ENCODE data around the gene SSR1. TPM values are rescaled to one million over a fixed set of nuclear protein-coding genes. Genes with fewer than 3 reads are reported as not detected.

SSR1 gene
- total RNA-seq, 1 donor from 2014 or later, result 132 TPM

DNA sequence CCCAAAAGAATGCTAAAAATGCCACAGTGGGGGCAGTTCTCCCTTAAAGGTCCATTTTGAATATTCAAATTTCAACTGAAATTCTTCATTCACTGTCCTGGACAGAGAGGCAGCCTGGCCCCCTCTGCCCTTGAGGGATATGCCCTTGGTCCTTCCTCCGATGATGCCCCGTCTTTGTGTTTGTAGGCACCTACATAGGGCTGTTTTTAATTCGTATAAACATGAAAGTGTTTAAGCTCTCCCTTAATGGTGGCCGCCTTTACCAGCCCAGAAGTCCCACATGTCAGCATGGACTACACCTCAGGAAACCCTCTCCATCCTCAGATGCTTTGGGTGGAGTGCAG is 70.2 kb downstream of the SSR1 start:
- Mint-ChIP-seq H3K27ac (ENCODE audit: unreplicated experiment) (no peak overlapping the region), H3K9me3 (ENCODE audit: unreplicated experiment) (no peaks in the 10 kb centered on the region), H3K4me3 (ENCODE audit: unreplicated experiment) (no peak overlapping the region), H3K4me1 (ENCODE audit: unreplicated experiment) (peaks cover 13% of the 10 kb centered on the region), H3K36me3 (ENCODE audit: low read depth, unreplicated experiment) (peaks cover 14% of the 10 kb centered on the region), H3K27me3 (ENCODE audit: unreplicated experiment) (peaks cover 4% of the 10 kb centered on the region)
- DNase-seq (ENCODE audit: low spot score), result no peak
- TF ChIP-seq, protein P1, sequence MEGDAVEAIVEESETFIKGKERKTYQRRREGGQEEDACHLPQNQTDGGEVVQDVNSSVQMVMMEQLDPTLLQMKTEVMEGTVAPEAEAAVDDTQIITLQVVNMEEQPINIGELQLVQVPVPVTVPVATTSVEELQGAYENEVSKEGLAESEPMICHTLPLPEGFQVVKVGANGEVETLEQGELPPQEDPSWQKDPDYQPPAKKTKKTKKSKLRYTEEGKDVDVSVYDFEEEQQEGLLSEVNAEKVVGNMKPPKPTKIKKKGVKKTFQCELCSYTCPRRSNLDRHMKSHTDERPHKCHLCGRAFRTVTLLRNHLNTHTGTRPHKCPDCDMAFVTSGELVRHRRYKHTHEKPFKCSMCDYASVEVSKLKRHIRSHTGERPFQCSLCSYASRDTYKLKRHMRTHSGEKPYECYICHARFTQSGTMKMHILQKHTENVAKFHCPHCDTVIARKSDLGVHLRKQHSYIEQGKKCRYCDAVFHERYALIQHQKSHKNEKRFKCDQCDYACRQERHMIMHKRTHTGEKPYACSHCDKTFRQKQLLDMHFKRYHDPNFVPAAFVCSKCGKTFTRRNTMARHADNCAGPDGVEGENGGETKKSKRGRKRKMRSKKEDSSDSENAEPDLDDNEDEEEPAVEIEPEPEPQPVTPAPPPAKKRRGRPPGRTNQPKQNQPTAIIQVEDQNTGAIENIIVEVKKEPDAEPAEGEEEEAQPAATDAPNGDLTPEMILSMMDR (IDR thresholded peaks at IDR 0.05; ENCODE audit: unreplicated experiment), result no peak

DNA sequence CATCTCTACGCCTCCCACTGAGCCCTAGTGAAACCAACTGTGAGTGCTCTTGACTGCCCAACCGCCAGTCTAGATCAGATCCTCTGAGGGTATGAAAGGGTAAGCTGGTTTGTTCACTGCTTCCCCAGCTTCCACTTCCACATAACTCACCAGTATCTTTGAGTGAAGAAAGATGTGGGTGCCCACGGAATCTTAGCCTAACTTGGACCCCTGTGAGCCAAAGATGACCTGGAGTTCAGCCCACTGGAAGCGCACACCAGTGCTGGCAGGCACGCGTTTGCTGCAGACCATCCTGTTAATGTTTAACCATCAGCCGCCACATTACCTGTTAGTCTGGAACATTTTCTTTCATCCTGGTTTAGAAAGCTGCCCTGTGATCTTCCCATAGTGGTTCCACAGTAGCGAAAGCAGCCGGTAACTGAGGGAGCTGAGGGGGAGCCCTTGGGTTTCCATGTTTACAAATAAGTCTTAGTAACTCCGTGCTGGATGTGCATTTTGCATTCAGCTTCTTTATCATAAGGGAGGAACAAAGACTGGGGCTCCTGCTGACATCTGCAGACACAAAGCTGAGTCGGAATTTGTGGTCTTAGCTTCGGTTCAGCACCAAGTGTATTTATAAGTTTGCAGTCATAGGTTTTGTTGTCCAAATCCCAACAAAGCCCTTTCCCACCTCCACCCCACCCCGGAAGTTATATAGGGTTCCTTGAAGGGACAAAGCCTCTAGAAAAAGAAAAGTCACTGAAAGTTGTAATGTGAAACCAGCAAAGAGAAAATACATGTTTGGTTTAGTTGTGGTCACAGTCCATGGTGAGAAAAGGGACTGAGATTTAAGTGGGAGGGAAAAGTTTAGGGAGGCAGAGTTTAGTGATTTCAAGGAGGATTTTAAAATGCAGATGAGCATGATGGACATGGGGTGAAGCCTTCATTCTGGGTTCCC is 71.0 kb downstream of the SSR1 start:
- H3K4me3 Mint-ChIP-seq (ENCODE audit: unreplicated experiment), result no peak overlapping the region
- H3K27me3 Mint-ChIP-seq (ENCODE audit: unreplicated experiment), result peaks cover 4% of the 10 kb centered on the region
- TF ChIP-seq, protein P1 (IDR thresholded peaks at IDR 0.05; ENCODE audit: unreplicated experiment), result no peak
- H3K4me1 Mint-ChIP-seq (ENCODE audit: unreplicated experiment), result peaks cover 13% of the 10 kb centered on the region
- no peak for DNase-seq (ENCODE audit: low spot score)
- H3K9me3 Mint-ChIP-seq (ENCODE audit: unreplicated experiment), result no peaks in the 10 kb centered on the region
- peaks cover 14% of the 10 kb centered on the region for H3K36me3 Mint-ChIP-seq (ENCODE audit: low read depth, unreplicated experiment)
- H3K27ac Mint-ChIP-seq (ENCODE audit: unreplicated experiment), result peak overlapping the region; percentile 4

DNA sequence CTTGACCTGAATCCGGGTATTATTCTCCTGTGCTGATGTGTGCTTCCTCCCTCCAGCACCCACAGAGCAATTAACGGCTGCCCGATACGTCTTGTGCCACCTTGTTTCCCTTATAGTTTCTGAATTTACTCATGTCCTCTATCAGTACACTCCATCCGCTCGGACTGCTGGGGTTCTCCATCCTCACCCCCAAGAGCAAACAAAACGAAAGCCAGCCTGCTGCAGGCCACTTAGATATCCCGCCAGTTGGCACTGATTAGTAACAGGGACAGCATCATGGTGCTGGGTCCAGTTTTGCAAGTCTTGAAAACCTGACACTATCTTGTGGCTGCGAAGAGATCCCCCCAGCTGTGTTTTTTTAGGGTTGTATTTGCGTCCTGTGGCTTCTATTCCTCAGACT is 71.8 kb downstream of the SSR1 start:
- H3K4me1 Mint-ChIP-seq (ENCODE audit: unreplicated experiment), result peaks cover 13% of the 10 kb centered on the region
- no peak for DNase-seq (ENCODE audit: low spot score)
- H3K27ac Mint-ChIP-seq (ENCODE audit: unreplicated experiment), result no peak overlapping the region
- TF ChIP-seq, protein P1 (IDR thresholded peaks at IDR 0.05; ENCODE audit: unreplicated experiment), result no peak
- H3K9me3 Mint-ChIP-seq (ENCODE audit: unreplicated experiment), result no peaks in the 10 kb centered on the region
- H3K27me3 Mint-ChIP-seq (ENCODE audit: unreplicated experiment), result peaks cover 4% of the 10 kb centered on the region
- H3K36me3 Mint-ChIP-seq (ENCODE audit: low read depth, unreplicated experiment), result peaks cover 14% of the 10 kb centered on the region
- no peak overlapping the region for H3K4me3 Mint-ChIP-seq (ENCODE audit: unreplicated experiment)

DNA sequence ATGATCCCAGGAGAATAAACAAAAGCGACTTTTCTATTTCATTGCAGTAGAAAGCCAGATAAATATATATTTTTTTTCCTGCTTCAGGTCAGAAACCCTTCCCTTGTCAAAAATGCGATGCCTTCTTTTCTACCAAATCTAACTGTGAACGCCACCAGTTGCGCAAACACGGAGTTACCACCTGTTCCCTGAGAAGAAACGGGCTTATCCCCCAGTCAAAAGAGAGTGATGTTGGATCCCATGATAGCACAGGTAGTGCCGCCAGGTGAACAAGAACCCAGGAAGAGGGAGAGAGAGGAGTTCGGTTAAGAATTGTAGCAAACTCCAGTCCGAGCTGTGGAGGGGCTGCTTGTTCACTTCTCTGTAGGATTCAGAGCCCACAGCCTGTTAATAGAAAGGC is 72.6 kb downstream of the SSR1 start:
- Mint-ChIP-seq H3K27me3 (ENCODE audit: unreplicated experiment) (peaks cover 4% of the 10 kb centered on the region), H3K4me1 (ENCODE audit: unreplicated experiment) (peaks cover 13% of the 10 kb centered on the region), H3K27ac (ENCODE audit: unreplicated experiment) (no peak overlapping the region), H3K4me3 (ENCODE audit: unreplicated experiment) (no peak overlapping the region), H3K9me3 (ENCODE audit: unreplicated experiment) (no peaks in the 10 kb centered on the region), H3K36me3 (ENCODE audit: low read depth, unreplicated experiment) (peaks cover 17% of the 10 kb centered on the region)
- DNase-seq (ENCODE audit: low spot score), result no peak
- TF ChIP-seq, protein P1 (IDR thresholded peaks at IDR 0.05; ENCODE audit: unreplicated experiment), result no peak

DNA sequence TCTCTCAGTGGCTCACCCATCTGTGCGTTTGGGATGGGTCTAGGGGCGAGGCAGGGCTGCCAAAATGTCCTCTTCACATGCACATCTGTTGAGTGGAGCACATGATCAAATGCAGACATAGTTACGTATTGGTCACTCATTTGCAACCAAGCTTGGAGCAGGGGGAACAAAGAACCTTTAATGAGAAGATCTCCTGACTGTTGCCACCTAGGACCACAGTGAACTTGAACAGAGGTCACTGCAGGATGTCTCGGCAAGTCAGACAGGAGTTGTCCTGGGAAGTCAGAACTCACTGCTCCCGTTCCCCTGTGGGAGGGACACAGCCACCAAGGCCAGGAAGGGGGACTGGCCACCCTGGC is 73.4 kb downstream of the SSR1 start:
- Mint-ChIP-seq H3K4me1 (ENCODE audit: unreplicated experiment) (peaks cover 13% of the 10 kb centered on the region), H3K9me3 (ENCODE audit: unreplicated experiment) (no peaks in the 10 kb centered on the region), H3K27me3 (ENCODE audit: unreplicated experiment) (peaks cover 4% of the 10 kb centered on the region), H3K4me3 (ENCODE audit: unreplicated experiment) (no peak overlapping the region), H3K36me3 (ENCODE audit: low read depth, unreplicated experiment) (peaks cover 19% of the 10 kb centered on the region), H3K27ac (ENCODE audit: unreplicated experiment) (peak overlapping the region; percentile 24)
- TF ChIP-seq, protein P1 (IDR thresholded peaks at IDR 0.05; ENCODE audit: unreplicated experiment), result no peak
- no peak for DNase-seq (ENCODE audit: low spot score)

All from endothelial cell (in vitro differentiated cells).